GM12891 (cell line): ENCODE data around the gene CSPG4.

Experiments used
- PAX5 ChIP-seq: IDR thresholded peaks from 2 replicates; pipeline ENCODE4 v1.6.1; 2011; ENCODE audit warnings: low read length, moderate library complexity, mild to moderate bottlenecking; ENCODE audit not compliant: insufficient read depth, severe bottlenecking
- POLR2A ChIP-seq: IDR thresholded peaks from 2 replicates; pipeline ENCODE4 v1.6.1; 2011; ENCODE audit warnings: low read depth, low read length, control low read depth
- POLR2AphosphoS5 ChIP-seq: IDR thresholded peaks from 2 replicates; pipeline ENCODE4 v1.6.1; 2011; ENCODE audit warnings: low read depth, low read length, control low read depth
- SPI1 ChIP-seq: IDR thresholded peaks from 2 replicates; pipeline ENCODE4 v1.6.1; 2011; ENCODE audit warnings: low read depth, low read length, control low read depth
- TAF1 ChIP-seq: IDR thresholded peaks from 2 replicates; pipeline ENCODE4 v1.6.1; 2011; ENCODE audit warnings: low read depth, low read length, control low read depth

DNA sequence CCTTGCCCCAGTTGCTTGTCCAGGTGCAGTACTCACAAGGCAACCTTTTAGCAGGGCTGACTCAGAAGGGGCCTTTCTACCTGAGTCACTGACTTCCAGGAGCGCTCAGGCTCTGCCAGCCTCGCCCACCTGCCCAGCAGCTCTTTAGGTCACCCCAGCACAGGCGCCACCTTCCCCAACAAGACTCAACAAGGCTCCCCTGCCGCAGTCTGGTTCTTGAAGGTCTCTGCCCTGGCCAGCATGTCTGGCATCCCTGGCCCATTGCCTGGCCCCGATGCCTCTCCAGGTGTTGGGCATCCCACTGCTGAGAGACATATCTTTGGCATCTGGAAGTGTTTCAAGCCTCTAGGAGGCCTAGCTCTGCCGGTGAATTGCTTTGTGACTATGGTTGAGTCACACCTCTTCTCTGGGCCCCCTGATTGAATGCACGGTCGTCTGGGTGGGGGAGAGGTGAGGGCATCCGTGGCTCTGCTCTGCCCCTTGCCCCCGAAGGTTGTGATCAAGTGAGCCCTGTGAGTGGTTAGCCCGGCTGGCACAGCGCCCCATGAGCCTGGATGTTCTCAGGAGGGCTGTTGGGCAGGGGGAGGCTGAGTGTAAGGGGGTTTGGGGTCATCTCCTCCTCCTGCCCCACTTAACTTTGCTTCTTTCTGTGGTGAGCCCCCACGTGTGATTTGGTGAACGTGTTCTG is 43.3 kb downstream of the CSPG4 start:
- TF ChIP-seq TAF1 (no peak), PAX5 (no peak), POLR2A (no peak), POLR2AphosphoS5 (no peak), SPI1 (no peak)
